Activated naive CD4-positive, alpha-beta T cell treated with anti-CD3 and anti-CD28 coated beads for 36 hours (primary cell): ENCODE results near the gene AGPAT3. TPM values are rescaled to one million over a fixed set of nuclear protein-coding genes. Genes with fewer than 3 reads are reported as not detected.

Source experiments
- CTCF ChIA-PET: fragments of 350-600 bp; sonication (Branson Sonifier 250); formaldehyde crosslinking; loops from one replicate; lab custom pipeline; 2021; ENCODE audit warnings: antibody characterized with exemption; lab: Charles Lee
- DNase-seq: peaks from one replicate; pipeline ENCODE4 v3.0.0-alpha.2; 2020
- H3K27ac Mint-ChIP-seq: one replicate; pipeline ENCODE4 v1.8.0; 2021; ENCODE audit warnings: mild to moderate bottlenecking, mixed read lengths
- H3K27me3 Mint-ChIP-seq: one replicate; pipeline ENCODE4 v1.8.0; 2021; ENCODE audit warnings: low read depth, mixed read lengths
- H3K36me3 Mint-ChIP-seq: one replicate; pipeline ENCODE4 v1.8.0; 2021; ENCODE audit warnings: low read depth, mixed read lengths
- H3K4me1 Mint-ChIP-seq: one replicate; pipeline ENCODE4 v1.8.0; 2021; ENCODE audit warnings: low read depth, mixed read lengths
- H3K4me3 Mint-ChIP-seq: one replicate; pipeline ENCODE4 v1.8.0; 2021; ENCODE audit warnings: mild to moderate bottlenecking, moderate library complexity, mixed read lengths
- H3K9me3 Mint-ChIP-seq: one replicate; pipeline ENCODE4 v1.8.0; 2021; ENCODE audit warnings: mixed read lengths
- intact Hi-C: fragments of 100-400 bp; cut with micrococcal nuclease; formaldehyde crosslinking; loops from one replicate; pipeline ENCODE4 v1.15.1; 2023
- total RNA-seq, 2 experiments: library from RNA; stranded (reverse); gene quantifications; one replicate each; pipeline ENCODE4 v1.2.3, GENCODE V29; 2021

Gene AGPAT3
- total RNA-seq, 2 experiments from 2014 or later = 57.9 to 64.1 TPM

DNA sequence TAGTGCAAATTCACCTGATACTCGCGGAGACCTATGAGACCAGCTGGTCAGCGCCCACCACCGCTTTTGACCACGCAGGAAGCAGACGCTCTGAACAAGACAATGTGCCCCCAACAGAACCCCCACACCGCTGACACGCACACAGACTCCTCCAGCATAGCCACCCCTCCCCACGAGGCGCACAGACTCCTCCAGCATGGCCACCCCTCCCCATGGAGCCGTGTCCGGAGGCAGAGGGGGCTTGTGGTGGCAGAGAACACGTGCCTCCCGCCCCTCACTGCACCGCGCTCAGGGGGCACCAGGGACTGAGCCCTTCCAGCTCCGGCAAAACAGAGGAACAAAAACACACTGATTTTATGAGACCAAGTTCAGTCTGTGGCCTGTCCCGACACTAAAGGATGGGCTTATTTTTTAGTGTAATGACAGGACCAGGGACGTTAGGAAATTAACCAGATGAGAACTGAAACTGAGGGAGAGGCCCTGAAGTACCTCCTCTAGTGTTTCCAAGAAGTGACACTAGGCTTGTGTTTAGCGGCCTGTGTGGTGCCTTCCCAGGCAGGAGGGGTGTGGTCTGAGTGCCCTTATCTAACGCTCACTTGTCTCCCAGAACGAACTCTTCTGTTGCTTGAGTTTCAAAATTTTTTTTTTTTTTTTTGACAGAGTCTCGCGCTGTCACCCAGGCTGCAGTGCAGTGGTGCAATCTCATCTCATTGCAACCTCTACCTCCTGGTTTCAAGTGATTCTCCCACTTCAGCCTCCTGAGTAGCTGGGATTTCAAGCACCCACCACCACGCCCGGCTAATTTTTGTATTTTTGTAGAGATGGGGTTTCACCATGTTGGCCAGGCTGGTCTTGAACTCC is 10.0 kb upstream of the AGPAT3 start:
- peak; percentile 83 for DNase-seq
- Mint-ChIP-seq H3K4me1 (peaks cover 20% of the 10 kb centered on the region), H3K9me3 (no peaks in the 10 kb centered on the region), H3K27ac (peak overlapping the region; percentile 66), H3K36me3 (no peaks in the 10 kb centered on the region), H3K4me3 (no peak overlapping the region), H3K27me3 (peaks cover 10% of the 10 kb centered on the region)
- CTCF ChIA-PET = interaction anchor here (0.7 kb wide), 1 partner anchor 118 kb away, joined by 5 read pairs; no protein-coding TSS in a partner anchor
- intact Hi-C loops = no loop called here

- no peak overlapping the region for H3K27ac Mint-ChIP-seq
- no peaks in the 10 kb centered on the region for H3K9me3 Mint-ChIP-seq
- H3K4me3 Mint-ChIP-seq = no peak overlapping the region
- peaks cover 20% of the 10 kb centered on the region for H3K4me1 Mint-ChIP-seq
- peaks cover 10% of the 10 kb centered on the region for H3K27me3 Mint-ChIP-seq
- intact Hi-C loops = no loop called here
- CTCF ChIA-PET = interaction anchor here (0.7 kb wide), 1 partner anchor 117 kb away, joined by 5 read pairs; no protein-coding TSS in a partner anchor
- H3K36me3 Mint-ChIP-seq = no peaks in the 10 kb centered on the region
- DNase-seq = no peak
These were observed 9.1 kb upstream of the AGPAT3 start for GRCh38 chr21:43855955-43856354.

GRCh38 chr21:43858806-43859648 is 6.0 kb upstream of the AGPAT3 start:
- no peak for DNase-seq
- no peaks in the 10 kb centered on the region for H3K36me3 Mint-ChIP-seq
- intact Hi-C loops = no loop called here
- no peak overlapping the region for H3K27ac Mint-ChIP-seq
- peaks cover 22% of the 10 kb centered on the region for H3K4me1 Mint-ChIP-seq
- no peaks in the 10 kb centered on the region for H3K9me3 Mint-ChIP-seq
- no peak overlapping the region for H3K4me3 Mint-ChIP-seq
- H3K27me3 Mint-ChIP-seq = peaks cover 5% of the 10 kb centered on the region
- CTCF ChIA-PET = no interaction called here

DNA sequence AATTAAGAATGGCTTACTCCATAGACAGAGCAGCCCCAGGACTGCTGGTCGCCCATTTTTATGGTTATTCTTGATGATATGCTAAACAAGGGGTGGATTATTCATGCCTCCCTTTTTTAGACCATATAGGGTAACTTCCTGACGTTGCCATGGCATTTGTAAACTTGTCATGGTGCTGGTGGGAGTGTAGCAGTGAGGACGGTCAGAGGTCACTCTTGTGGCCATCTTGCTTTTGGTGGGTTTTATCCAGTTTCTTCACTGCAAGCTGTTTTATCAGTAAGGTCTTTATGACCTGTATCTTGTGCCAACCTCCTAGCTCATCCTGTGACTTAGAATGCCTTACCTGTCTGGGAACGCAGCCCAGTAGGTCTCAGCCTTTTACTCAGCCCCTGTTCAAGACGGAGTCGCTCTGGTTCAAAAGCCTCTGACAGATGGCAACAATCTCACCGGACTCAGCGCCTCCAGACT is 5.2 kb upstream of the AGPAT3 start:
- peaks cover 17% of the 10 kb centered on the region for H3K4me1 Mint-ChIP-seq
- no peaks in the 10 kb centered on the region for H3K36me3 Mint-ChIP-seq
- CTCF ChIA-PET = no interaction called here
- H3K4me3 Mint-ChIP-seq = no peak overlapping the region
- intact Hi-C loops = no loop called here
- no peak overlapping the region for H3K27ac Mint-ChIP-seq
- no peaks in the 10 kb centered on the region for H3K9me3 Mint-ChIP-seq
- no peak for DNase-seq
- peaks cover 2% of the 10 kb centered on the region for H3K27me3 Mint-ChIP-seq

GRCh38 chr21:43861706-43862105 is 3.3 kb upstream of the AGPAT3 start:
- Mint-ChIP-seq H3K4me1 (peaks cover 7% of the 10 kb centered on the region), H3K36me3 (no peaks in the 10 kb centered on the region), H3K4me3 (no peak overlapping the region), H3K27me3 (no peaks in the 10 kb centered on the region), H3K27ac (no peak overlapping the region), H3K9me3 (no peaks in the 10 kb centered on the region)
- intact Hi-C loops = no loop called here
- CTCF ChIA-PET = interaction anchor here (1.2 to 1.4 kb wide), 2 partner anchors 53 to 113 kb away, joined by 3 to 6 read pairs; no protein-coding TSS in a partner anchor
- DNase-seq = no peak

DNA sequence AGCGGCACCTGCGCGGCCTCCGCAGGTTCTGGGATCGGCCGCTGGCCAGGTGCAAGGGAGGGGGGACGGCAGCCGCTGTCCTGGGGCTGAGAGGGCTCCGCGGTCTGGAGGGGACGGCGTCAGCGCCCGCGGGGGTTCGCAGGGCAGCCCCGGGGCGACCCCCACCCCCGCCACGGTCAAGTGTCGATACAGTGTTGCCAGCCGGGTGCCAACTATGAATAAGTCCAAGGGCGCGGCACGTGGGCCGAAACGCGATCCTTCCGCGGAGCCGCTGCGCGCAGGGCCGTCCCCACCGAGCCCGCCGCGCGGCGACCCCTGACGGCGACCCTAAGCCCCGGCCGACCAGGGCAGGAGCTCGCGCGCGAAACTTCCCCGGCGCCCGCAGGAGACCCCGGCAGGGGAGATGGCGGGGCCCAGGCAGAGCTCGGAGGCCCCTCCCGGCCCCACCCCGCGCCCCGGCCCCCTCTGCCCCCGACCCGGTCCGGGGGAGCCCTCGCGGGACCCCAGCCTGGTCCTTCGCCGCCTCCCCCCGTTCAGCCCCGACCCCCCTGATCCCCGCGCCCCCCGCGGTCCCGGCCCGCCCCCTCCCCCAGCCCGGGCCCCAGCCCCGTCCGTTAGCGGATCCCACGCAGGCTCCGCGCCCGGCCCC is 586 bp upstream of the AGPAT3 start:
- Mint-ChIP-seq H3K9me3 (no peaks in the 10 kb centered on the region), H3K4me3 (peak overlapping the region; percentile 34), H3K27ac (no peak overlapping the region), H3K4me1 (peaks cover 34% of the 10 kb centered on the region), H3K36me3 (peaks cover 14% of the 10 kb centered on the region), H3K27me3 (no peaks in the 10 kb centered on the region)
- intact Hi-C loops = loop anchor here (1.0 to 2.0 kb wide), 2 partner anchors 54 to 74 kb away; no protein-coding TSS in a partner anchor
- DNase-seq = peak; percentile 38
- CTCF ChIA-PET = interaction anchor here (0.6 to 1.6 kb wide), 5 partner anchors 41 to 1244 kb away, joined by 3 to 5 read pairs (median 3); no protein-coding TSS in a partner anchor

- peak; percentile 33 for DNase-seq
These were observed 677 bp downstream of the AGPAT3 start for GRCh38 chr21:43865540-43866259.

GRCh38 chr21:43866260-43866629 is 1.2 kb downstream of the AGPAT3 start:
- H3K4me1 Mint-ChIP-seq = peaks cover 46% of the 10 kb centered on the region
- intact Hi-C loops = loop anchor here (5.0 kb wide), 1 partner anchor 146 kb away; the partner anchor contains the start of gene TRAPPC10
- peaks cover 20% of the 10 kb centered on the region for H3K36me3 Mint-ChIP-seq
- peak; percentile 75 for DNase-seq
- H3K27ac Mint-ChIP-seq = peak overlapping the region; percentile 89
- CTCF ChIA-PET = interaction anchor here (0.8 to 1.3 kb wide), 2 partner anchors 11 to 27 kb away, joined by 4 read pairs; no protein-coding TSS in a partner anchor
- no peaks in the 10 kb centered on the region for H3K27me3 Mint-ChIP-seq
- H3K4me3 Mint-ChIP-seq = peak overlapping the region; percentile 75
- no peaks in the 10 kb centered on the region for H3K9me3 Mint-ChIP-seq

More at GRCh38 chr21:43865540-43866259, 677 bp downstream of the AGPAT3 start:
- peaks cover 41% of the 10 kb centered on the region for H3K4me1 Mint-ChIP-seq
- peak overlapping the region; percentile 89 for H3K27ac Mint-ChIP-seq
- peaks cover 17% of the 10 kb centered on the region for H3K36me3 Mint-ChIP-seq
- no peaks in the 10 kb centered on the region for H3K9me3 Mint-ChIP-seq
- peak overlapping the region; percentile 75 for H3K4me3 Mint-ChIP-seq
- H3K27me3 Mint-ChIP-seq = no peaks in the 10 kb centered on the region
- intact Hi-C loops = loop anchor here (2.0 to 5.0 kb wide), 2 partner anchors 53 to 147 kb away; partner anchors contain the start of gene TRAPPC10
- CTCF ChIA-PET = interaction anchor here (0.8 to 1.3 kb wide), 2 partner anchors 11 to 27 kb away, joined by 4 read pairs; no protein-coding TSS in a partner anchor

DNA sequence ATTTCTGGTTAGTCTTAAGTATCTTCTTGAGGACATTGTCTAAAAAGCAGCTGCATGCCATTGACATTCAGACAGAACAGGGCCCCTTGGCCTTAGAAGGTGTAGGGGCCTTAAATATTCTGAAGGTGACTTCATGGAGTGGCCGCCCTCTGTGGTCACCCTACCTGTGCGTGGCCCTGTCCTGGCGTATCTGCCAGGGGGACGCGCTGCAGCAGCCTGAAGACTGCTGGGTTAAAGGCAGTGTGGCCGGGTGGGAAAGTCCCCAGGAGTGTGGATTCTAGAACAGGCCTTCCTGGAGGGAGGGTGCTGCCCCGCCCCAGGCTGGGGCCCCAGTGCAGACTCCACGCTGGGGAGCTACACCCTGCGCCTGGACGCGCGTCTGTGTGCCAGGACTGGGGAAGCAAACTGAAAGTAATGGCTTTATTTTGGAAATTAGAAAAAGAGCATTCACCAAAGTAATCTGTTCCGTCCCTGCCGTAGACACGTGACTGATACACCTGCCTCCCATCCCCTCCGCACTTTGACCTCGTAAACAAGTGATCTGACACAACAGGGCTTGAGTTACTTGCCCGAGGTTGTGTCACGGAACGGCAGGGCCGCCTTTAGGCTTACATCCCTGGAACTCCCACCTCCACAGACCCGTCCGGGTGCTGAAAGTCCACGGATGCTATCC is 1.8 kb downstream of the AGPAT3 start:
- peak overlapping the region; percentile 89 for H3K27ac Mint-ChIP-seq
- DNase-seq = peak; percentile 76
- H3K27me3 Mint-ChIP-seq = no peaks in the 10 kb centered on the region
- CTCF ChIA-PET = interaction anchor here (0.8 to 1.3 kb wide), 3 partner anchors 10 to 49 kb away, joined by 3 to 4 read pairs (median 4); no protein-coding TSS in a partner anchor
- peaks cover 21% of the 10 kb centered on the region for H3K36me3 Mint-ChIP-seq
- no peaks in the 10 kb centered on the region for H3K9me3 Mint-ChIP-seq
- peaks cover 50% of the 10 kb centered on the region for H3K4me1 Mint-ChIP-seq
- peak overlapping the region; percentile 75 for H3K4me3 Mint-ChIP-seq
- intact Hi-C loops = loop anchor here (5.0 kb wide), 1 partner anchor 146 kb away; the partner anchor contains the start of gene TRAPPC10

GRCh38 chr21:43867332-43867703 is 2.3 kb downstream of the AGPAT3 start:
- peak overlapping the region; percentile 75 for H3K4me3 Mint-ChIP-seq
- no peak for DNase-seq
- H3K9me3 Mint-ChIP-seq = no peaks in the 10 kb centered on the region
- CTCF ChIA-PET = interaction anchor here (0.8 kb wide), 1 partner anchor 48 kb away, joined by 3 read pairs; no protein-coding TSS in a partner anchor
- H3K27ac Mint-ChIP-seq = peak overlapping the region; percentile 89
- intact Hi-C loops = loop anchor here (5.0 kb wide), 1 partner anchor 145 kb away; the partner anchor contains the start of gene TRAPPC10
- H3K4me1 Mint-ChIP-seq = peaks cover 53% of the 10 kb centered on the region
- peaks cover 21% of the 10 kb centered on the region for H3K36me3 Mint-ChIP-seq
- H3K27me3 Mint-ChIP-seq = no peaks in the 10 kb centered on the region
